GM18519 (cell line): Measurements from ENCODE around the gene VKORC1L1.
"Not testable (repeated sequence)": the region's sequence is repeated elsewhere in the genome, so short reads cannot be mapped to it uniquely, and the experiment has no call there.

ENCODE experiments used
- ATAC-seq: cut with Tn5 transposase; IDR thresholded peaks from one replicate; pipeline ENCODE4 v1.9.1; 2021; ENCODE audit warnings: mild to moderate bottlenecking, moderate library complexity; ENCODE audit not compliant: unreplicated experiment, low FRiP score

The VKORC1L1 gene

DNA sequence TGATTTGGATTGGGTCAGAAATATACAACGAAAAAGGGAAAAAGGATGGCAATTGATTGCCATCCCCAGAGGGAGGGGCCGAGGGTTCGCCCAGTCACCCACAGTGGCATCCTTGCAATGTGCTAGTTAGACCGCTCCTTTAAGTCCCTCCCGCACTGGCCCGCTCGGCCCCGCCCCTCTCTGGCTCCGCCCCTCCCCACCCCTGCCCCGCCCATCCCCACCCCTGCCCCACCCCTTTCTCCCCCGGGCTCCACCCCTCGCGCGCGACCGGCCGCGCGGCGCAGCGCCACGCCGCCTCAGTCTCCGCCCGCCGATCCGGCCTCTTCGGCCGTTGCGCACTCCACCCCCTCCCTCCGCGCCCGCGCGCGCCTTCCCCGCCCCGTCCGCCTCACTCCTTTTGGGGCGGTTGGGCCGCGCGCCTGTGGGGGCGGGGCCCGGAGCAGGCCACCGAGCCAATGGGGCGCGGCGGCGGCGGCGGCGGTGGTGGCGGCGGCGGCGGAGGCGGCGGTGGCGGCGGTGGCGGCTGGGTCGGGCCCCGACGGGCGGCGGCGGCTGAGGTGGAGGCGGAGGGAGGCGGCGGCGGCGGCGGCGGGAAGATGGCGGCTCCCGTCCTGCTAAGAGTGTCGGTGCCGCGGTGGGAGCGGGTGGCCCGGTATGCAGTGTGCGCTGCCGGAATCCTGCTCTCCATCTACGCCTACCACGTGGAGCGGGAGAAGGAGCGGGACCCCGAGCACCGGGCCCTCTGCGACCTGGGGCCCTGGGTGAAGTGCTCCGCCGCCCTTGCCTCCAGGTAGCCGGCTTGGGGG lies at the start of gene VKORC1L1:
Gene VKORC1L1, plus strand, starts transcription at position 299 of the 806 bp plus-strand sequence. Its CDS starts 298 bp downstream, at position 597.
- ATAC-seq = peak; percentile 77

DNA sequence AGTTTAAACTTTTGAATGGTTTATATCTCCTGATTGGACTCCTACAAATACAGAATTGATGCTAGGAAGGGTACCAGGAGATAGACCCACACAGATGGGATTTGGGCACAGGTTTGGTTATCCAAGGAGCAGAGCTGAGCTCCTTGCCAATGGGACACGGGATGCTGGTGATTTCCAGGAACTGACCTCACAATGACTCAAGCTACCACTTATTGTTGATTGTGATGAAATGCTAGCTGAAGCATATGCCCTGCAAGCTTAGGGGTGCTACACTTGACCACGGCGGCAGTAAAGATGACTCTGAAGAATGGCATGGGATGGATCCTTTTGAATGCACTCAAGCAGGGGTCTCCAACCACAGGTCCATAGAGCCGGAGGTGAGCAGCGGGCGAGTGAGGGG lies 45.5 kb upstream of the VKORC1L1 start:
- no peak for ATAC-seq

DNA sequence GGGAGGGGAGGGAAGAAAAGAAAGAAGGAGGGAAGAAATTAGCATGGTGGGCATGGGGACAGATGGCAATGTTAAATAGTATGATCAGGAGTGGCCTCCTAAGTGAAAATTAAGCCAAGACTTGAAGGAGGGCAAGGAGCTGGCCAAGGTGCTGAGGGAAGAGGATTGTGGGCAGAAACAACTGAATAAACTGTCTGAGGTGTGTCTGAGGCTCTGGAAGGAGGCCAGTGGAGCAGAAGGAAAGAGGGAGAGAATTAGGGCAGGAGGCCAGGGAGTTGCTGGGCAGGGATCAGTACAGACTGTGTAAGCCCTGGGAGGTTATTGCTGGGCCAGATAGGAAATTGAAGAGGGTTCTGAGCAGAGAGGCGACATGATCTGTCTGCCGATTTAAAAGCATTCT lies 40.6 kb upstream of the VKORC1L1 start:
- no peak for ATAC-seq

DNA sequence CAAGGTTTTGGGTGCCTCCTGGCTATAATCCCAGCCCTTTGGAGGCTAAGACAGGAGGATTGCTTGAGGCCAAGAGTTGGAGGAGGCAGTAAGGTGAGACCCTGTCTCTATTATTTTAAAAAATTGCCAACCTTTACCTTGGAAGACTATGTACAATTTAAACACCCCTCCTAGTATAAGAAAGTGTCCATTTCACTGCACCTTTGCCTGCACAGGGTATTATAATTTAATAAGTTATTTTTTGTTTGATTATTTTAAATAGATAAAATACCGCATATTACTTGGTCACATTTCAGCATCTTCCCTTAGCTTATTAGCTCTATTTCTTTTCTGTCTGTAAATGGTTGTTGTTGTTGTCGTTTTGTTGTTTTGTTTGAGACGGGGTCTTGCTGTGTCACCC lies 36.2 kb upstream of the VKORC1L1 start:
- ATAC-seq = not testable (repeated sequence)

DNA sequence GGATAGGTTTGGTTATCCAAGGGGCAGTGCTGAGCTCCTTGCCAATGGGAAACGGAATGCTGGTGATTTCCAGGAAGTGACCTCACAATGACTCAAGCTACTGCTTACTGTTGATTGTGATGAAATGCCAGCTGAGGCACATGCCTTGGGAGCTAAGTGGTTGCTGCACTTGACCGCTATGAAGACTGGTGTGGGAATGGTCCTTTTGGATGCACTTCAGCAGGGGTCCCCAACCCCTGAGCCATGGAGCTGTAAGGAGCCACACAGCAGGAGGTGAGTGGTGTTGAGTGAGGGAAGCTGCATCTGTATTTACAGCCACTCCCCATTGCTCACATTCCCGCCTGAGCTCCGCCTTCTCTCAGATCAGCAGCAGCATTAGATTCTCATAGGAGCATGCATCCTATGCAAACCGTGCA lies 35.3 kb upstream of the VKORC1L1 start:
- not testable (repeated sequence) for ATAC-seq

DNA sequence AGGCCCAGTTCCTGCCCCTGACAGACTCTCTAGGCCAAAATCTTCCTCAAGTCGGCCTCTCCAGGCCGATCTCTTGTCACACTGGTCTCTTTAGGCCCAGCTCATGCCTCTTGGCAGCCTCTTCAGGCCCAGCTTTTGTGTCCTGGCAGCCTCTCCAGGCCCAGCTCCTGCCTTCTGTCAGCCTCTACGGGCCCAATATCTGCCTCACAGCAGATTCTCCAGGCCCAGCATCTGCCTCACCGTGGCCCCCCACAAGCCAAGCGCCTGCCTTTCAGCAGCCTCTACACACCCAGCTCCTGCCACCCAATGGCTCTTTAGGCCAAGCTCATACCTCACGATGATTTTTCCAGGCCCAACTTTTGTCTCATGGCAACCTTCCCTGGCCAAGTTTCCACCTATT lies 33.0 kb upstream of the VKORC1L1 start:
- ATAC-seq = no peak

DNA sequence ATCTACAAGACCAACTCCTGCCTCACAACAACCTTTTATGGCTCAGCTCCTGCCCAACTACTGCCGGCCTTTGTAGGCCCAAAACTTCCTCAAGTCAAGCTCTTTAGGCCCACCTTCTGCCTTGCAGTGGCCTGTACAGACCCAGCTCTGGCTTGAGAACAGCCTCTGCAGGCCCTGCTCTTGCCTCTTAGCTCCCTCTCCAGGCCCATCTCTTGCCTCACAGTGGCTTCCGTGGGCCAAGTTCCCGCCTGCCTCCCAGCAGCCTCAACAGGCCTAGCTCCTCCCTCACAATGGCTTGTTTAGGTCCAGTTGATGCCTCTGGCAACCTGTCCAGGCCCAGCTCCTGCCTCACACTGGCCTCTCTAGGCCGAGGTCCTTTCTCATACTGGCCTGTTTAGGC lies 32.4 kb upstream of the VKORC1L1 start:
- no peak for ATAC-seq

DNA sequence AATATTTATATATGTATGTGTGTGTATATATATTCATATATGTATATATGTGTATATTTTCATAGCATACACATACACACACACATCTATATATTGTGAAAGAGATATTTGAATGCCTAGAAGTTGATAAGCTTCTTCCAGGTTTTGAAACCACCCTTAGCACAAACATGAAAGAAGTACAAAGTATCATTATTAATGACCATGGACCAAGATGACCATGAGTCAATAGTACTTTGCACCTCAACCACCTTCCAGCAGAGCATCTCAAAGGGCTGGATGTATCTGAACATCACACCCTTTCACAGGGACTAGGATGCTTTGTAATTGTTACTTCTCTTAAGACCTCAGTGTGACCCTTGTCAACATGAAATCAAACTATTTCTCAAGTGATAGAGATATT lies 29.3 kb upstream of the VKORC1L1 start:
- not testable (repeated sequence) for ATAC-seq

DNA sequence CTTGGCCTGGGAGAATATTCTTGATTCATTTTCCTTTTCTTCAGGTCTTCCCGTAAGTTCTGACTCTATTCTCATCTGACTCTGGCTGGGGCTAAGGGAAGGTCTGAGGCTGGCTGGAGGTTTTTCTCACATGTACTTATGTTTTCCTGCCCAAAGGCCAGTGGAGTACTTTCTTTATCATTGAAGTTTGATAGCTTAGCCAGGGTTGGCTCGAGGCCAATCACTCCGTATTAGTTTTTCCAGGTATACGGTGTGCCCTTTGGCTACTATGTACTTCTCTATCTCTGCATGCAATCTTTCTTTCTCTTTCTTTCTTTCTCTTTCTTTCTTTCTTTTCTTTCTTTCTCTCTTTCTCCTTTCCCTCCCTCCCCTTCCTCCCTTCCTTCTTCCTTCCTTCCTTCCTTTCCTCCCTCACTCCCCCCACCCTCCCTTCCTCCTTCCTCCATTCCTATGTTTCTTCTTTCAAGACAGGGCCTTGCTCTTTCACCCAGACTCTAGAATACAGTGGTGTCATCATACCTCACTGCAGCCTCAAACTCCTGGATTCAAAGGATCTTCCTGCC lies 26.8 kb upstream of the VKORC1L1 start:
- no peak for ATAC-seq

DNA sequence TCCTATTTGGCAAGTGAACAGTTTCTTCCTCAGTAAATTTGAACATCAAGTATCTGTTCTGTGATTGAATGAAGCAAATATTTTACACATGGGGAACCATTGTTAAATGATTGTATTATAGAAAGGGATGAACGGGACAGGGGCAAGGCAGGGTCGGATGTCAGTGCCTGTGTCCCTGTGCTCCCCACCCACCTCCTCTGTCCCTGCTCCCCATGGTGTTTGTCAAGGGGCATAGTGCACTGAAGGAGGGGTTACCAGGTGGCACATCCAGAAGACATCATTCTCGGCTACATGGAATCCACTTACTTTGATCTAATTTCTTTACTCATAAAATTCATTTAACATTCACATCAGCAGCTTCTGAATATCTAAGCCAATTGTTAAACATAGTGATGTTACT lies 19.4 kb upstream of the VKORC1L1 start:
- ATAC-seq = not testable (repeated sequence)

DNA sequence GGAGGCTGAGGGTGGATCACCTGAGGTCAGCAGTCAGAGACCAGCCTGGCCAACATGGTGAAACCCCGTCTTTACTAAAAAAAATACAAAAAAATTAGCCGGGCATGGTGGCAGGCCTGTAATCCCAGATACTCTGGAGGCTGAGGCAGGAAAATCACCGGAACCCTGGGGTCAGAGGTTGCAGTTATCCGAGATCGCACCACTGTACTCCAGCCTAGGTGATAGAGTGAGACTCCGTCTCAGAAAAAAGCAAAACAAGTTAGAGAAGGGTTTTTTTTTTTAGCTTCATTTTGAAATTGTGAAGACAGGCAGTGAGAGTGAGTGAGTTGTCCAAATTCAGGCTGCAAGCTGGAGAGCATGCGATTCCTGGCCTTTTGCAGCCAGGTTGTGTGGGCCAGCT lies 19.0 kb upstream of the VKORC1L1 start:
- not testable (repeated sequence) for ATAC-seq

DNA sequence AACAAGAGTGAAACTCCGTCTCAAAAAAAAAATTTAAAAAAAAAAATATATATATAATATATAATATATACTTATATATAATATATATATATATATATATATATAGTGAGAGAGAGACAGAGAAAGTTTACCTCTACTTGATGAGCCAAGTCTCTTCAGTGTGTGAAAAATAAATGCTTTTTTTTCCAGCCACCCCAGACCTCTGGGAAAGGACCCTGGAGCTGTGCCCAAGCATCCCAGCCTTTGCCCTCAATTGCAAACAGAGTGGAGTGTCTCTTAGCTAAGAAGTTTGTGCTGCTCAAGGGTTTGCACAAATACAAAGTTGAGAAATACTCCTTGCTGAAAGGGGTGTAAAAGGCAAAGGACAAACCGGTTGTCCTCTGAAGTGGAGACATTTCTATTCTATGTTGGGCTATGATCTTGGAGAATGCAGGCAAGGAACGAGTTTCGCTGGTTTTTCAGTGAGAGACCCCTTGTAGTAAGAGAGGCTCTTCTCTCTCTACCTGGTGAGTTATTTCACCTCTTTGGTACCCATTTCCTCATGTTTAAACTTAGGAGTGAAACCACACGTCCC lies 15.5 kb upstream of the VKORC1L1 start:
- ATAC-seq = not testable (repeated sequence)

DNA sequence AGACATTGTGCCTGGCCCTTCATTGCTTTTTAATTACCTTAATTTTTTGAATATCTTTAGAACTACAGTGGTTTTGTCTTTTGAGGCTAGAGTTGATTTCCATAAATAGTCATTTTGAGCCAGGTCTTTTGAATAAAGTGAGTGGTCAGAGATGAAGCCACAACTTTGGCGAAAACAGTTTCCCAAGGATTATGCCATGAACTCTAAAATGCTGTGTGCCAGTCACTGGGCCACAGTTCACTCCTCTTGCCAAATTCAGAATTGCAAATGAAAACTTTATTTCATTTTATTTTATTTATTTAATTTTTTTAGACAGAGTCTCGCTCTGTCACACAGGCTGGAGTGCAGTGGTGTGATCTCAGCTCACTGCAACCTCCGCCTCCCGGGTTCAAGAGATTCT lies 14.2 kb upstream of the VKORC1L1 start:
- ATAC-seq = not testable (repeated sequence)

DNA sequence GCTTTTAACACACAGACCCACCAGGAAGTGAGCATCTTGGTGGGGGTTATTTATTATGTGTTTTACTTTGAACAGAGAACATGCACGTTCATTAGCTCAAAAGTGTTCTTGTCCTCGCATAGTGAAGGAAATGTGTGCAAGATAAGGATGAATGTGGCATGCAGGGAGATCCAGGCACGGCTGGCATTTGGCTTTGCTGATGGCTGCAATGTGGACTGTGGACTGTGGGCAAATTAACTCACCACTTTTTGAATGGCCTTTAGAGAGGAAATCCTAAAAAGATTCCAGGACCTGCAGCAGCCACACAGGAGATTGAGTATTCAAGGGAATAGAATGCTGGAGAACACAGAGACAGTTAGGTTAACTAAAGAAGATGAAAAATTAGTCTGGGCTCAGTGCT lies 6.6 kb upstream of the VKORC1L1 start:
- ATAC-seq = not testable (repeated sequence)

DNA sequence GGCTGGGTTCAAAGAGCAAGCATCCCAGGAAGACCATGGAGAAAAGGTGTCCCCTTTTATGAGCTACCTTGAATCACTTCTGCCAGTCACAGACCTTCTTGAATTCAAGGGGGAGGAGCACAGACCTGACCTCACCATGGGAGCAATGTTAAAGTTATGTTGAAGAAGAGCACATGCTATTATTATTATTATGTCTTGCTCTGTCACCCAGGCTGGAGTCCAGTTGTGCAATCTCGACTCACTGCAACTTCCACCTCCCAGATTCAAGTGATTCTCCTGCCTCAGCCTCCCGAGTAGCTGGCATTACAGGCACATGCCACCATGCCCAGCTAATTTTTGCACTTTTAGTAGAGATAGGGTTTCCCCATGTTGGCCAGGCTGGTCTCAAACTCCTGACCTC lies 5.2 kb upstream of the VKORC1L1 start:
- ATAC-seq = not testable (repeated sequence)

DNA sequence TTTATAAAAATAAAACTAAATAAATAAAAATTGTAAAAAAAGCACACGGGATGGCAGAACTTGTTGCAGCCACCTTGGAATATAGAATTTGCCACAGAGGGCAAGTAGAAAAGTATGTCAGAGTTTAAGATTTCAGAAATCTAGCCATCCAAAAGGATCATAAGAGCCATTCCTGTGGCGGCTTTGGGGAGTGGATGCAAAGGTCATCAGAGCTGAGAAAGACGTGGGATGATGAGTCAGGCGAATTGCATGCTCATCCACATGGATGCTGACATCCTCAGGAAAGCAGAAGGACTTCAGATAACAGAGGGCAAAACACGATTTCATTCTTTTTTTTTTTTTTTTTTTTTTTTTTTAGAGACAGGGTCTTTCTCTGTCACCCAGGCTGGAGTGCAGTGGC lies 3.6 kb upstream of the VKORC1L1 start:
- ATAC-seq = not testable (repeated sequence)

DNA sequence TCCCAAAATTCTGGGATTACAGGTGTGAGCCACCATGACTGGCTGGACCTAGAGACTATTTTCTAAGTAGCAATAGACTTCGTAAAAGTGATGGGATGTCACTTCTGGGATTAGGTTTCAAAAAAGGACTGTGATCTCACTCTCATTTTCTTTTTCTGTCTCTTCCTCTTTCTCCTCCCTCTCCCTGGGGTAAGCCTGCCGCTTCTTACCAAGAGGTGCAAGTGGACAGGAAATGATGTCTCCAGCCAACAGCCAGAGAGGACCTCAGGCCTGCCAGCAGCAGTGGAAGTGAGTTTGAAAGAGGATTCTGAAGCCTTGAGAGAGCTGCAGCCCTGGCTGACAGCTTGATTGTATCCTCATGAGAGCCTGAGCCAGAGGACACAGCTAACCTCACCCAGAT lies 1.4 kb upstream of the VKORC1L1 start:
- not testable (repeated sequence) for ATAC-seq

DNA sequence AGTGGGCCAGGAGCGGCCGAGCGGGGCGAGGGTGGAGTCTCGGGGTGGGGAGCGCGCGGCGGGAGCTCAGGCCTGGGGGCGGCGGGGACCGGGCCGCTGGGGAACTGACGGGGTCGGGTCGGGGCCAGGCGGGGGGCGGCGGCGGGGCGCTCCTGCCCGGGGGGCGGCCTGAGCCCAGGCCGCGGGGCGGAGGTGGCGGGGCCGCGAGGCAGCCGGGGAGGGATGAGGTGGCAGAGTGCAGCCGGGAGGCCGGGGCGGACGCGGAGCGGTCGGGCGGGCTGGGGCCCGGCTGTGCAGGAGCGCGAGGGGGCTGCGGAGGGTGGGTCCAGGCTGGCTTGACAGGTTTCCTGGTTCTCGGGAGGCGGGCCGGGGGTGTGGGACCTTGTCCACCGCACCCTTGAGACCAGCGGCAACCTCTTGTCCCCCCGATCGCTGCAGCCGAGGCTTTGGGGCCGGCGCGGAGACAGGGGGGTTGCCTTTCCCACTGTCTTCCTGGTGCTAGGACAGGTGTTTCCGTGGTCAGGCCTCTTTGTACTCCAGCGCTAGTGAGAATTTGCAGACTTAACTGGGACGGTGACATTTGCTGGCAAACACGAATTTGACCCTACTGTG lies 814 bp downstream of the VKORC1L1 start:
- ATAC-seq = peak; percentile 21

DNA sequence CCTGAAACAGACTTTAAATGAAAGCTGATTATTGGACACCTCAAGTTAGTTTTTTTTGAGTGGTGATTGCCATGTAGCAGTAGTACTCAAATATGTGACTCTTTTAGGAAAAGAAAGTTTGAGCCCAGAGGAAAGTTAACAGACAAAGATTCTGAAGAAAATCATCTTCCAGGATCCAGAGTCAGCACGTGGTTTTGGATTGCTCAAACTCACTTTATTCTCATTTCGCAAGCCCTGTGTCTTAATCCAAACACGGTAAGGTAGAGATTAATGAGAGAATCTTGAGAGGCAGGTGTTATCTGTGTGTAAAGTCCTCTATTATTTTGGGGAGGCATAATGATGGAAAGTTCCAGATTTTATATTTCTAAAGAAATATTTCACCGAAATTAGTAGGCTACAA lies 2.8 kb downstream of the VKORC1L1 start:
- not testable (repeated sequence) for ATAC-seq

DNA sequence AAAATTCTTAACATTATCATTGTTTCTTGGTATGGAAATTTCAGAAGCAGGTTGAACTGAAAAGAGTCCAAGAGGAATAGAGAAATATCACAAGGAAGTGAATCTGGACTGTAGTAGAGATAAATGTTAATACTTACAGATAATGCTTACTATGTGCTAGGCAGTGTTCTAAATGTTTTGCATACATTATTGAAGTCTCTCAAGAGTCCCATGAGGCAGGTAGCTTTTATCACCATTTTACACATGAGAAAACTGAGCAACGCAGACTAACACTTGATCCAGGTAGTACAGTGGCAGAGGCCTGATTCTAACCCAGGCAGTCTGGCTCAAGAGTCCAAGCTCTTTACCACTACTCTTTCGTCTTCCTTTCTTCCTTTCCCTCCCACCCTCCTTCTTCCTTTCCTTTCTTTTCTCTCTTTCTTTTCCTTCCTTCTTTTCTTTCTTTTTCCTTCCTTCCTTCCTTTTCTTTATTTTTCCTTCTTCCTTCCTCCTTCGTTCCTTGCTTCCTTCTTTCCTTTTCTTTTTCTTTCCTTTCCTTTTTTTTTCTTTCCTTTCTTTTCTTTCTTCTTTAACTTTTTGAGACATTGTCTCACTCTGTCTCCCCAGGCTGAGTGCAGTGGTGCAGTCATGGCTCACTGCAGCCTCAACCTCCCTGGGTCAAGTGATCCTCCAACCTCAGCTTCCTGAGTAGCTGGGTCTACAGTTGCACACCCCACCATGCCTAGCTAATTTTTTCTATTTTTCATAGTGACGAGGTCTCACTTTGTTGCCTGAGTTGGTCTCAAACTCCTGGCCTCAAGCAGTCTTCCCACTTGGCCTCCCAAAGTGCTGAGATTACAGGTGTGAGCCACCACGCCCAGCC lies 6.6 kb downstream of the VKORC1L1 start:
- peak; percentile 37 for ATAC-seq
